Choroid plexus epithelial cell (primary cell): ENCODE data around the gene SDE2.
"Not testable (repeated sequence)": the region's sequence is repeated elsewhere in the genome, so short reads cannot be mapped to it uniquely, and the experiment has no call there.

ENCODE experiments used
- DNase-seq: peaks from one replicate; pipeline ENCODE4 v3.0.0-alpha.2; 2010; ENCODE audit warnings: low read depth
- H3K4me3 ChIP-seq: 2 replicates; pipeline ENCODE4 v1.5.1; 2011; ENCODE audit warnings: low read depth, mild to moderate bottlenecking, control low read depth, low read length, moderate library complexity
- TF ChIP-seq, protein P1 (sequence below): conservative IDR thresholded peaks from 2 replicates; pipeline ENCODE4 v1.5.1; 2011; ENCODE audit warnings: low read depth, mild to moderate bottlenecking, control low read depth, inconsistent platforms, low read length, moderate library complexity

Gene SDE2

DNA sequence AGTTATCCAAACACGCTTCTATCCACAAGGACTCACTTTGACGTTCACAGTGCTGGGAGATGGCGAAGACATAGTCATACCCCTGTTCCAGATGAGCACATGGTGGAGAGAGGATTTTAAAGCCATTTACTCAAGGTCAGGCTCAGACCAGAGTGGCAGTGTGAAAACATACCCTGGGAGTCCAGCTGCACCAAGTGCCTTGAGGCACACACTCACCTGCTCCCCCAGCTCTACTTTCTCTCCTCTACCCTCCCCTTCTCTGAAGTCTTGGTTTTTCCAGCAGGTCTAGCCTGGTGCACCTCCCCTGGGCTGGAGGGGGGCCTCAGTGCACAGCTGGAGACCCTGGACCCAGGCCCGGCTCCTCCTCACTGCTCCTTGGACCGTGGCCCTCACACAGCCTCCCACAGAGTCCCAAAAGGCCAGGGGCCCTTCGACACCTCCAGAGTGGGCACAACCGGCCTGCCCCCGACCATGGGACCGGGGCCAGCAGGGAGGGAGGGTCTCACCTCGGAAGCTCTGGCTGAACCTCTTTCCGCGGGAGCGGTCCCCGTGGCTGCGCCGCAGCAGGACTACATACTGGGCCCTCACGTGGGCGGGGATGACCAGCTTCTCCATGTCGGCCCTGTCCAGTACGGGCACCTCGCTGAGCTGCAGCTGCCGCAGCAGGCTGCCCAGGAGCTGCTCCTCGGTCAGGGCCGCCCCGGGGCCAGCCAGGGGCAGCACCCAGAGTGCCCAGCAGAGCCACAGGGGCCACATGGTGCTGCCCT, 58.6 kb downstream of the SDE2 start:
- no peak for DNase-seq
- H3K4me3 ChIP-seq: no peak overlapping the region
- TF ChIP-seq, protein P1, sequence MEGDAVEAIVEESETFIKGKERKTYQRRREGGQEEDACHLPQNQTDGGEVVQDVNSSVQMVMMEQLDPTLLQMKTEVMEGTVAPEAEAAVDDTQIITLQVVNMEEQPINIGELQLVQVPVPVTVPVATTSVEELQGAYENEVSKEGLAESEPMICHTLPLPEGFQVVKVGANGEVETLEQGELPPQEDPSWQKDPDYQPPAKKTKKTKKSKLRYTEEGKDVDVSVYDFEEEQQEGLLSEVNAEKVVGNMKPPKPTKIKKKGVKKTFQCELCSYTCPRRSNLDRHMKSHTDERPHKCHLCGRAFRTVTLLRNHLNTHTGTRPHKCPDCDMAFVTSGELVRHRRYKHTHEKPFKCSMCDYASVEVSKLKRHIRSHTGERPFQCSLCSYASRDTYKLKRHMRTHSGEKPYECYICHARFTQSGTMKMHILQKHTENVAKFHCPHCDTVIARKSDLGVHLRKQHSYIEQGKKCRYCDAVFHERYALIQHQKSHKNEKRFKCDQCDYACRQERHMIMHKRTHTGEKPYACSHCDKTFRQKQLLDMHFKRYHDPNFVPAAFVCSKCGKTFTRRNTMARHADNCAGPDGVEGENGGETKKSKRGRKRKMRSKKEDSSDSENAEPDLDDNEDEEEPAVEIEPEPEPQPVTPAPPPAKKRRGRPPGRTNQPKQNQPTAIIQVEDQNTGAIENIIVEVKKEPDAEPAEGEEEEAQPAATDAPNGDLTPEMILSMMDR: no peak

DNA sequence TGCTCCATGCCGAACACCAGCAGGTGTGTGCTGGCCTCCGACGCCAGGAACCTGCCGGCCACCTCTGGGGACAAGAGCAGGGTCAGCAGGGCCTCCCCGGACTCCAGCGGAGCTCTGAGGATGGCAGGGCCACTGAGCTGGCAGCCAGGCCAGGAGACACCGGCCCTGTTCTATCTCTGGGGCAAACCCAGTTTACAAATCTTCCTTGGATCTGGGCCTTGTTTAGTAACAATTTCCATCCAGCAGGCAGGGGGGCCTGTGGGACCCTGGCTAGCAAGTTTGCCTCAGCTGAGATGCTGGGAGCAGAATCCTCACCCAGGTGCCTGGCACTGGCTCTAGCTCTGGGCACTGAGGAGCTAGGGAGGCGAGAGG, 59.2 kb downstream of the SDE2 start:
- not testable (repeated sequence) for H3K4me3 ChIP-seq, DNase-seq

DNA sequence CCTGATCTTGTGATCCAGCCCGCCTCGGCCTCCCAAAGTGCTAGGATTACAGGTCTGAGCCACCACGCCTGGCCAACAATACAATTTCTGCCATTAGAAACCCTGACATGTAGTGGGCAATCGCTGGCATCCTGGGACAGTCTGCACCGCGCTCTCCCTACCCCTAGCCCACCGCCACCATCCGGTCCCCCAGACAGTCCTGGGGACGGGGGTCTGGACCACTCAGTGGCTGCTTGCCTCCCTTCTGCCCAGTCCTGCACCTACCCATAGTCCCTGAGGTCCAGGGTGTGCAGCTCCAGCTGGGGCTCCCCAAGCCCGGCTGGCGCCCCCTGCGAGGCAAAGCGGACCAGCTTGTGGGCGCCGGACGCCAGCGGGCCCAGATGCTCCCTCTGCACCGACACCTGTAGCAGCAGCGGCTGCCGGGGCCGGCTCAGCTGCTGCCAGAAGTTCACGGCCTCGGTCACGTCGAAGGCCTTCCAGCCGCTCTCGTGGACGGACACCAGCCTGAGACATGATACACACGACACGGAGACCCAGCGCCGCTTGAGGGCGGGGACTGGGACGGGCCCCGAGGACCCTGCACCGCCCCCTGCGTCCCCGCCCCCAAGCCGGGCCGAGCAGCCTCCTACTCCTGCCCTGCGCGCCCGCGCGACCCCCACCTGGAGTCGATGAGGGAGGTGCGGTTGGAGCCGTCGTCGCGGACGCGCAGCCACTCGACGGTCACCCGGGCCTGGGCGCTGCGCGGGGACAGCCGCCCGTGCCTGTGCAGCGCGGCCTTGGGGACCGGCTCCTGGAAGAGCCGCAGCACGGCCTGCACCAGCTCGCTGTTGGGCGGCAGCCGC, 59.8 kb downstream of the SDE2 start:
- H3K4me3 ChIP-seq: peak overlapping the region; percentile 20
- not testable (repeated sequence) for DNase-seq

DNA sequence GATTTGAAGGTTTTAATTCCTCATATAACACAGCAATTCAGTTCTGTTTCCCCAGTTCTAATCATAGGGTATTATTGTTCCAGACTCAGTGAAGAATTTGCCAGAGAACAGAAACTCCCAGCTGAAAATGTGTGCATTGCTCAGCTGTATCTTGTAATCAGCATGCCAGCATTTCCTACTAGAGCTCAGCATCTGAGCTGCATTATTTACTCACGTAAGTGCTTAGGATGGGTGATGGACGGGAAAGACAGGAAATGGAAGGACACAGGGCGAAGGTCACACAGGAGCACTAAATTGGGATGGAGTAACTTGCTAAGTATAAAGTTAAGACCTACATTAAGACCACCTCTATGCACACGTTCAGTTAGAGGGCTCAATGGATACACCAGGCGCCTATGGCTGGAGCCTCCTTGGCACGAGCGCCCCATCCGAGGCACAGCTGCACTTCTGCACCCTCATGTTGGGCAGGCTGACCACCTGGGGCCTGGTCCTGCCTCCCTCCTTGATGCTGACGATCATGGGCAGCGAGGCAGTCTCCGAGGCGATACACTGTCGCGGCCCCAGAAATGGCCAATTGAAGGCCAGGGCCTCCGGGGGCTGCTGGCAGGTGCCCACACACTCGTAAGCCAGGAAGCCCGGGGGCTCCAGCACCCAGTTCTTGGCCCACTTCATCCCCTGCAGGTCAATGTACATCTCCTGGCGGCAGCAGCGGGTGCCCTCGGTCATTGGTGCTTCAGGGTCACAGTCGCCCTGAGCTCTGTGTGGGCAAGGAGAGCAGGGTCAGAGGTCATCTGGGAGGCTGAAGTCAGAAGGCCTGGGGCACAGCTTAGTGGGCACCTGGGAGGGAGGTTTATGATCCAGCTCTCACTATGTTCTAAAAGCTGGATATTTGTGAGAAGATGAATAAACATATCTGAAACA, 61.8 kb downstream of the SDE2 start:
- TF ChIP-seq, protein P1: no peak
- no peak overlapping the region for H3K4me3 ChIP-seq
- no peak for DNase-seq

DNA sequence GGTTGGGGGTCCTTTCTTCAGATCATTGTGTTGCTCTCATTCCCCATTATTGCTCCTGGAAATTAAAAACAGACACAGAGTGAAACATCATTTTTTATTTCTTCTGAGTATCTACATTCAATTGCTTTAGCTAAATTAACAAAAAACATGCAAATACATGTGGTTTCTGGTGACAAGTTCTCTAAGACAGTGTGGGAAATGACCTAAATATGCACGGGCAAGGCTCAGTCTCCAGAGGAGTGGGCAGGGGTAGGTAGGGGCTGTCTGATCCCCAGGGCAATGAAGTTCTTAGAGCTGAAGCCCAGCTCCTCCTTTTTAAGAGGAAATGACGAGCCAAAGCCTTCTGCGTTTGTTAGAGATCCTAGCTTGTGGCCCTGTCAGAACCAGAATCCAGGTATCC, 62.6 kb downstream of the SDE2 start:
- TF ChIP-seq, protein P1: no peak
- no peak overlapping the region for H3K4me3 ChIP-seq
- DNase-seq: no peak

DNA sequence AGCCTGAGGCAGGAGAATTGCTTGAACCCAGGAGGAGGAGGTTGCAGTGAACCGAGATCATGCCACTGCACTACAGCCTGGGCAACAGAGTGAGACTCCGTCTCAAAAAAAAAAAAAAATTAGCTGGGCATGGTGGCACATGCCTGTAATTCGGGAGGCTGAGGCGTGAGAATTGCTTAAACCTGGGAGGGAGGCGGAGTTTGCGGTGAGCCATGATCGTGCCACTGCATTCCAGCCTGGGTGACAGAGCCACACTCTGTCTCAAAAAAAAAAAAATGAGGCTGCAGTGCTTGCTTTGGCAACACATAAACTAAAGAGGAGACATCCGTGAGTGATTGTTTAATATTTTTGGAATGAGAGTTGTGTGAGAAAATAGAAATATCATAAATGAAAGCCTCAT, 63.1 kb downstream of the SDE2 start:
- not testable (repeated sequence) for H3K4me3 ChIP-seq, DNase-seq

DNA sequence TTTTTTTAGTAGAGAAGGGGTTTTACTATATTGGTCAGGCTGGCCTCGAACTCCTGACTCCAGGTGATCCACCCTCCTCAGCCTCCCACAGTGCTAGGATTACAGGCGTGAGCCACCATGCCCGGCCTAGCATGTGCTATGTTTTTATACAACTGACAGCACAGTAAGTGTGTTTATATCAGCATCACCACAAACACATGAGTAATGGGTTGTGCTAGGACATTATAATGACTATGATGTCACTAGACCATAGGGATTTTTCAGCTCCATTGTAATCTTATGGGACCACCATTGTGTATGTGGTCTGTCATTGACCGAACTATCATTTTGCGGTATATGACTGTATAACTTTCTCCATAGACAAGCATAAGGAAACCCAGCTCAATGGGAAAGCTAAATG, 64.4 kb downstream of the SDE2 start:
- TF ChIP-seq, protein P1: no peak
- no peak overlapping the region for H3K4me3 ChIP-seq
- no peak for DNase-seq

DNA sequence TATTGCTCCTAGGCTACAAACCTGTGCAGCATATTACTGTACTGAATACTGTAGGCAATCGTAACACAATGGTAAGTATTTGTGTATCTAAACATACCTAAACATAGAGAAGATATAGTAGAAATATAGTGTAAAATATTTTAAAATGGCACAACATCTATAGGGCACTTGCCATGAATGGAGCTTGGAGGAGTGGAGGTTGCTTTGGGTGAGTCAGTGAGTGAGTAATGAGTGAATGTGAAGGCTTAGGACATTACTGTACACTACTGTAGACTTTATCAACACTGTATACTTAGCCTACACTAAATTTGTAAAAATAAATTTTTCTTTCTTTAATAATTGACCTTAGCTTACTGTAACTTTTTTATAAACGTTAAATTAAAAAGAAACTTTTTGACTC, 66.1 kb downstream of the SDE2 start:
- TF ChIP-seq, protein P1: no peak
- H3K4me3 ChIP-seq: no peak overlapping the region
- DNase-seq: peak; percentile 38
